ENCODE data around the gene RNF212.
"Not testable (repeated sequence)": the region's sequence is repeated elsewhere in the genome, so short reads cannot be mapped to it uniquely, and the experiment has no call there.

The RNF212 gene

DNA sequence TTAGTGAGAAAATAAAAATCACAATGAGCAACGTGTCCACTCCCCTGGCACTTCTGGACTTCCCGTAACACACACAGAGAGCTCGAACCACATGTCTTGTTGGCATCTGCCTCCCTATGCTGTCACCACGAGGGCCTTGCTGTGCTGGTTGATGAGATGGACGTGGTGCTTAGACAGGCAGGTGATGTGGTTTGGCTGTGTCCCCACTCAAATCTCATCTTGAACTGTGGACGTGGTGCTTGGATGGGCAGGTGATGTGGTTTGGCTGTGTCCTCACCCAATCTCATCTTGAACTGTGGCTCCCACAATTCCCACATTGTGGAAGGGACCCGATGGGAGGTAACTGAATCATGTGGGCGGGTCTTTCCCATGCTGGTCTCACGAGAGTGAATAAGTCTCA lies 61.9 kb downstream of the RNF212 start:
- in situ Hi-C loops (cut with HindIII; ENCODE audit: low sequenced_read_pairs) = loop anchor here (10.0 kb wide), 1 partner anchor 77 kb away; the partner anchor contains the start of gene DGKQ

DNA sequence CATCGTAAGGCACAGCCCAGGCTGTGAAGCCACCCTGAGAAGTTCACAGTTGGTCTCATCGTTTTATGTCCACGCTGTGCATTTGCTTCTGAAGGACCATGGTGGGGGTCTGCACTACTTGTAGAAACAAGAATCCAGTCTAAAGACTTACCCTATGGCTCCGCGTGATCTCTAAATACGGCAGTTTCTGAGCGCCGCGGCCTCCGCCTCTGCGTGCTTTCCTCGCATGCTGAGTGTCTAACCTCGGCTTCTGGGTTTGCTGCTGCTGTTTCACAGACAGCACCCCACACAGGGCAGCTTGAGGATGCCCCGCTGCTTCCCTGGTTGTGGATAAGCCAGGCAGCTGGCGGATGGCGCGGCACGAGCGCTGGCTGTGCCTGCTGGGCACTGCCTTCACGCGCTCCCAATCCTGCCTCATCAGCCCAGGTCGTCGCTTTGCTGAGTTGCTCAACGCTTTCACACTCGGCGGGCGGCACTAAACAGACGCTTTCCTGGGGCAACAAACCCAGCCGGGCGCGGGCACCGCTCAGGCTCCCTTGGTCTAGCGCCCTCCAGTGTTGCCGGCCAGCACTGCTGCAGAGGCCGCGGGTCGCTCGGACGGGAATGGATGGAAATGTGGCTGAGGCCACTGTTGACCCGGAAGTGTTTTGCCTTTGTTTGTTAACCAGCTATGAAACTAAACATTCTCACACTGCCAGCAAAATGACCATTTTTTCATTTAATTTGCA lies 62.7 kb downstream of the RNF212 start:
- in situ Hi-C loops (cut with HindIII; ENCODE audit: low sequenced_read_pairs) = loop anchor here (10.0 kb wide), 1 partner anchor 76 kb away; the partner anchor contains the start of gene DGKQ

DNA sequence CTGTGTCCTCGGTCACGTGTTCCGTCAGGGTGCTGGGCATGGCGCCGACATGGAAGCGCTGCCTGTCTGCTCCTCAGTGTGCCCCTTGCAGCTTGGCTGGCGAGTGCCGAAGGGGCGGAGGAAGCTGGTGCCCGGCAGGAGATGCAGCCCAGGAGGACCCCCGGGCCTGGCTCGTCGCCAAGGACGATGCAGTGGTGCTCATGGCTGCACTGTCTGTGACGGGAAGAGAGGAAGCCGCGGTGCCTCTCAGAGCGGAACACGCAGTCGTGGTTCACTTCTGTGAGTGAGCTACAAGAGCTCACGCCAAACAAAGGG lies 63.8 kb downstream of the RNF212 start:
- in situ Hi-C loops (cut with HindIII; ENCODE audit: low sequenced_read_pairs) = no loop called here

DNA sequence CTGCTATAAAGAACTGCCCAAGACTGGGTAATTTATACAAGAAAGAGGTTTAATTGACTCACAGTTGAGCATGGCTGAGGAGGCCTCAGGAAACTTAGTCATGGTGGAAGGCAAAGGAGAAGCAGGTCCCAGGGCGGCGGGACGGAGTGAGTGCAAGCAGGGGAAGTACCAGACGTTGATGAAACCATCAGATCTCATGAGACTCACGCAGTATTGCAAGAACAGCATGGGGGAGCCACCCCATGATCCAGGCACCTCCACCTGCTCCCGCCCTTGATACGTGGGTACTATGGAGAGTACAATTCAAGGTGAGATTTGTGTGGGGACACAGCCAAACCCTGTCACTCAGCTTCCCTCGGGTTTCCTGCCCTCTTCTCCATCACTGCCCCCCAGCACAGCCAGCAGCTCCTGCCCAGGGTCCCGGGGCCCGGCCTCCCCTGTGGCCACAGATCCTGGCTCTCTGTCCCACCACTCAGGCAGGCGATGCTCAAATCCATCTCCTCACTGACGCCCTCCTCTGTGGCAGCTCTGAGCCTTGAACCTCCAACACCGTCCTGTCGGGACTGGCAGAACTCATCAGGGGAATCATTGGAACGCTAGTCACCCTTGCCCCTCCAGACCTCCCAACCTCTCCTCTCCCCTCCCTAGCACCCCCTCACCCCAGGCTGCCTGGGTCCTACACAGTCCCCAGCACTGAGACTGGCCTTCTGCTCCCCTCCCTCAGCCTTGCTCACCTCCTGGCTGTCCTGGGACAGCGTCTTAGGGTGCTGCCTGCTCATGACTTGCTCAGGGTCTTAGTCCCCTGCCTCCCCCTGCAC lies 64.4 kb downstream of the RNF212 start:
- in situ Hi-C loops (cut with HindIII; ENCODE audit: low sequenced_read_pairs) = no loop called here

DNA sequence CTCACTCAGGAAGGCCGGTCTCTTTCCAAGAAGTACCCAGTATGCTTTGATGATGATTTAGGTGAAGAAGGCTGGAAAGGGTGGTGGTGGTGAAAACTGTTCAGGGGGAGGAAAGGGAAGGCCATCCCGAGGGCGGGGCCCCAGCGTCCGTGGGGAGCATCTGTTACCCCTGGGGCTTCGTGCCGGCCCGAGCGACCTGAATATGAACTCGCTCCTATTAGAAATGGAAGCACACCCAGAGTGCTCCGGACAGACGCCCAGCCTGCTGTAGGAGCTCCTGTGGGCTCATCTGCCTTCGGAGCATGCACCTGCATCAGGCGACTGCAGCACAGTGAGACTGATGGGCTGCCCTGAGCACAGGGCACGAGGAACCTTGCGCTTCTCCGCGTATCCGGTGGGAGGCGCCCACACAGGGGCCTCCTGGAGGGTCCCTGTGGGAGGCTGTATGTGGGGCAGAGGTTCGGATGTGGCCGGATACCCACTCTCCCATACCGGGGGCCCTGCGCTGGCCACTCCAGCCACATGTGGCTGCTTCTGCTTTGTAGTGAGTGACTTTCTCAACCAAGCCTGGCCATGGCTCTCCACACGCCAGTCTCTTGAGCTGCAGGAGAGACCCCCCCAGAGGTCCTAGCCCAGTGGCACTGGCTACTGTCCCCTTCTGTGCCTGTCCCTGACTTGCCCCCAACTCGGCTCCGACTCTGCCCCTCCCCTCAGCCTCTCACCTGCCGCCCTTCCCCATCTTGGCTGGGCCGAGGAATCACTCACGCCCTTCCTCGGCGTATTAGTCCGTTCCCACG lies 65.2 kb downstream of the RNF212 start:
- in situ Hi-C loops (cut with HindIII; ENCODE audit: low sequenced_read_pairs) = no loop called here

DNA sequence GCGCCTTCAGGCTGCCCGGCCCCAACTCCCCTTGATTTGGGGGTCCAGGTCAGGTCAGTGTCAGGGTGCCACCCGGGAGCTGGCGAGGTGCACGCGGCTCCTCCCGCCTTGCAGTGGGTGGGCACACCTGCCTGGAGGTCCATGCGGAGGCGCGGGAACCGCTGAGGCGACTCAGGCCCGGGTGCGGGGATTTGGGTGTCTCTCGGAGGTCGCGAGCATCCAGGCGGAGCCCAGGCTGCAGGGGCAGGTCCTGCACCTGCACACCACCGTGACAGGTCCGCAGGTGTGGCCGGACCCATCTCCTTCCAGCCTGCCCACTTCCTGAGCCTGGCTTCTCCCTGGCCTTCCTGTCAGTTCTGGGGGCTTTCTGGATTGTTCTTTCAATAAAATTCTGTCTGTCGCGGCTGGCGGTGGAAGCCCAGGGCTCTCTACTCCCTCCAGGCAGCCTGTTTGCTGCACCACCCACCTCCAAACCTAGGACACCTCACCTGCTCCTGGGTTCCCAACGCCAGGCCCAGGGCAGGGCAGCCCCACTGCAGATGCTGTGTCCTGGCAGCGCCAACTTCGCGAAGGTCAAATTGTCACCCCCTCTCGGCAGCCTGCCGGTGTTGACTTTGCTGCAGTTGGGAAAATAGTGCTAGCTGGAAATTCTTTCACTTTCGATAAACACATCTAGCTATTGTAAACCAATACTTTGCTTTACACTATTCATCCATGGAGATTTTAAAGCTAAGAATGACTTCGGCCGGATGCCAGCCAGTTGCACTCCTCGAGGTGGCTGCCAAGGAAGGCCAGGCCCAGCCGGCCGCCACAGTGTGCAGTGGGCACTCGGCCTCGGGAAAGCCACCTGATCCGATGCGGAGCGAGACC lies 66.0 kb downstream of the RNF212 start:
- in situ Hi-C loops (cut with HindIII; ENCODE audit: low sequenced_read_pairs) = no loop called here

DNA sequence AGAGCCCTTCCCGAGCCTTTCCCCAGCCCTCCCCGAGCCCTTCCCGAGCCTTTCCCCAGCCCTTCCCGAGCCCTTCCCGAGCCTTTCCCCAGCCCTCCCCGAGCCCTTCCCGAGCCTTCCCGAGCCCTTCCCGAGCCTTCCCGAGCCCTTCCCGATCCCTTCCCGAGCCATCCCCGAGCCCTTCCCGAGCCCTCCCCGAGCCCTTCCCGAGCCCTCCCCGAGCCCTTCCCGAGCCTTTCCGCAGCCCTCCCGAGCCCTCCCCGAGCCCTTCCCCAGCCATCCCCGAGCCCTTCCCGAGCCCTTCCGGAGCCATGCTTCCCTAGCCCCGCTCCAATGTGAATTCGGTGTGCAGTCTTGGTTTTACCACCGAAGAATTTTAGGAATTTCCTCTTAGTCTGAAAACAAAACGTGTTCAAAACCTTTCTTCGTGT lies 66.8 kb downstream of the RNF212 start:
- in situ Hi-C loops (cut with HindIII; ENCODE audit: low sequenced_read_pairs) = not testable (repeated sequence)

DNA sequence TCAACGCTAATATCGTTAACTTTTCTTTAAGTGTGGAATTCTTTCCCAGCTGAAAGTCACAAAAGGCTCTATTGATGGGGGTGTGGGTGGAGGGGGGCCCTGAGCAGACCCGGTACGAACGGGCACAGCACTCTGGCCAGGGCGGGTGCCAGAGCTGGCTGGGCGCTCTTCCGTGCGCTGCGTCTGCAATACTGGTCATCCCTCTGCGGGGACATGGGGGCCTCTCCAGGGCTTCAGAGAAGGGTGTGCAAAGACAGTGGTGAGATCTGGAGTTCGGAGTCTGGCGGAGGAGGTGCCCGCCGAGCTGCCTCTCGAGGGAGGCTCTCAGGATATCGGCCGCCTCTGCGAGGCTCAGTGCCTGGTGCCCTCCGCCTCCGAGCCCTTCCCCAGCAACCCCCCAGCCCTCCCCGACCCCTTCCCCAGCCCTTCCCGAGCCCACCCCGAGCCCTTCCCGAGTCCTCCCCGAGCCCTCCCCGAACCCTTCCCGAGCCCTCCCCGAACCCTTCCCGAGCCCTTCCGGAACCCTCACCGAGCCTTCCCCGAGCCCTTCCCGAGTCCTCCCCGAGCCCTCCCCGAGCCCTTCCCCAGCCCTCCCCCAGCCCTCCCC lies 67.7 kb downstream of the RNF212 start:
- in situ Hi-C loops (cut with HindIII; ENCODE audit: low sequenced_read_pairs) = no loop called here

DNA sequence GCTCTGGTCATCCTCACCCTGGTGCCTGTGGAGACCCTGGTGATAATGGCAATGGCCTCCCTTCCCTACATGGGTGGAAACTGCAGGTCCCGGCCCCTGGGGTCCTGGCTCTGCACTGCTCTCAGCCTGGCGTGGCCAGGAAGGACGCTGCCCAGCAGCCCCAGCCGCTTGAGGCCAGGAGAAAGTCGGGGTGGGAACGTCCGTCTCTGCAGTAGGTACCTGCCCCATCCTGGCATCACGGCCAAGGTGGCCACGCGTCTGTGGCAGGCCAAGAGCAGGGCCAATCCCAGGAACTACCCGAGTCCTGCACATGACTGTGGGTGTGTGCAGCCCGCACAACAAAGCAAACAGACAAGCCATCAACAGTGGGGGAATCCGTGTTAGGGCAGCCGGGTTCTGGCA lies 68.2 kb downstream of the RNF212 start:
- in situ Hi-C loops (cut with HindIII; ENCODE audit: low sequenced_read_pairs) = no loop called here

DNA sequence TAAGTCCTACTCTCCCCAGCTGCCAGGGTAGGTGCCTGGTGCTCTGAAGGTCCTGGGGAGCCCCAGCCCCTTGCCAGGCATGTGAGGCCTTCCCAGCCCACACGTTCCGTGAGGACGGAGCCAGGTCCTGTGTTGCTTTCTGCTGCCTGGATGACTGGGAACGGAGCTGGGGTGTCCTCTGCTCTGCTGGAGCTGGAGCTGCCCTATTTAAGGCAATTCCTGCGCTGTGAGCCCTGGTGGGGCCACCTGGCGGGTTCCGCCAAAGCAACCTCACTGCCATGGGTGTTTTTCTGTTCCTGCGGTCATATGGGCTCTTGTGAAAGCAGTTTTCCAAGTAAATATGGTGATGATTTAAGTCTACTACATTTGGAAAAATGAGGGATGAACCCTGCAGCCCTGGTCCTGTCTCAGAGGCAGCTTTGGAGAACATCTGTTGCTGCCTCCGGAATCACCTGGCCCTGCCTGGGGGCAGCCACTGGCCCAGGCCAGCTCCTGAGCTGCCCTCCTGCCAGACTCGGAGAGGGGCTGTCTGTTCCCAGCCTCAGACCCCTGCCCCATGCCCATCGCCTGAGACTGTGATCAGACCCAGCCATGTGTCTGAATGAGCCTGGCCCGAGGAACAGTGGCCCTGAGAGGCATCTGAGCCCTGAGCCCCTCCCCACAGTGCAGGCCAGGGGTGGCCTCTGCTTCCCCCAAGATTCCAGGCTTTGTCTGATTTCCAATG lies 68.7 kb downstream of the RNF212 start:
- in situ Hi-C loops (cut with HindIII; ENCODE audit: low sequenced_read_pairs) = no loop called here

DNA sequence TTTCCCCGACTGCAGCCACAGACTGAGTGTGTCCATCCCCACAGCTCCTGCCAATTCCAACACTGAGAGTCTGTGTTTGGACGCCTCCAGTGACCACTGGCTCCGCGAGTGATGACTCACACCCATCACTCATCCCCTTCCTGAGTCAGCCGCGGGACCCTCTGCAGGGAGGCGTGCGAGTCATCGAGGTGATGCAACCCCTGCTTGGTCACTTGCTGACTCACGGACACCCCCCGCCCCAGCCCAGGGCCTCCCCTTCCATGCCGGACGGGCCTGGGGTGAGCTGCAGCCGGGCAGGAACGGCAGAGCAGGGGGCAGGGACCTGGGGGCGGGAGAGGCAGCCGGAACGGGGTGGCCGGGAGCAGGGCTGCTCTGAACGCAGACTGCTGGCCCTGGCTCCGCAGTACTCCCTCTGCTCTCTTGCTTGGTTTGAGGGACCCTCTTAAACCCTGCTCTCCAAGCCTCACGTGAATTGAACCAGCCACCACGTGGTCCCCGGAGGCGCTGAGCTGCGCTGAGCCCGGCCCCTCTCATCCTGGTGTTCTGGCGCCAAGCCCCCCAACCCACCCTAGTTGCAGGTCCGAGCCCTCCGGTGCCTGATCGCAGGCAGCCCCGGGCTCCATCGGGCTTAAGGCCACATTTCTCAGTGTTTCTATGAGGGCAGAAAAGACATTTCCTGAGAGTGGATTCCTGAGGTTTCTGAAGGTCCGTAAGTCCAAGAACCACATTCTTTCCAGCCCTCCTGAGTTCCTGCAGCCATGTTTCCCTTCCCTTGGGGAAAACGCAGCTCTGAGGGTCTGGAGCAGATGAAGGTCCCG lies 69.5 kb downstream of the RNF212 start:
- in situ Hi-C loops (cut with HindIII; ENCODE audit: low sequenced_read_pairs) = no loop called here

DNA sequence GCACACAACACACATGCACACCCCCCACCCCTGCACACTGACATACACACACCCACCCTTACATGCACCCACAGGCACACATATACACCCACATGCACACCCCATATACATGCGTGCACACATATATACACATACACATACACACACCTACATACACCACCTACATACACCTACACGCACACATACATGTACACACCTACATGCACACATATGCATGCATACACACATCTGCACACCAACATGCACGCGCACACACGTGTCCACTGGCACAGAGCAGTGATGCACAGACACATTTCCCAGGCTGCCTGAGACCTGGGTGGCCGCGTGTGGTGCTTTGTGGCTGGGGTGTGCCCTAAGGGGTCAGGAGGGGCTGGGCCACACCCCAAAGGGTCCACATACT lies 70.2 kb downstream of the RNF212 start:
- in situ Hi-C loops (cut with HindIII; ENCODE audit: low sequenced_read_pairs) = no loop called here

DNA sequence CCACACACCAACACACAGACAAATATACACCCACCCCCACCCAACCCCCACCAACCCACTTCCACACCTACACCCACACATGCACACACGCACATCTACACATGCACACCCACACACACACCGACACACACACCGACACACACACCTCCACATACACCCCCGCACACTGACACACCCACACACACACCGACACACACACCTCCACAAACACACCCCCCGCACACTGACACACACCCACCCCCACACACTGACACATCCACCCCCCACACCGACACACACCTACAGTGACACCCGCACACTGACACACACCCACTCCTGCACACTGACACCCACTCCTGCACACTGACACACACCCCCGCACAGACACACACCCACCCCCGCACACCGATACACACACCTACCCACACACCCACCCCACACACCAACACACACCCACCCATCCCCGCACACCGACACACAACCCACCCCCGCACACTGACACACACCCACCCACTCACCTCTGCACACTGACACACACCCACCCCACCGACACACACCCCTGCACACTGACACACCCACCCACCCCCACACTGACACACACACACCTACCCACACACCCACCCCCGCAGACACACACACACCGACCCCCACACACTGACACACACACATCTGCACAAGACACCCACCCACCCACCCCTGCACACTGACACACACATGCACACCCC lies 70.9 kb downstream of the RNF212 start:
- in situ Hi-C loops (cut with HindIII; ENCODE audit: low sequenced_read_pairs) = no loop called here

DNA sequence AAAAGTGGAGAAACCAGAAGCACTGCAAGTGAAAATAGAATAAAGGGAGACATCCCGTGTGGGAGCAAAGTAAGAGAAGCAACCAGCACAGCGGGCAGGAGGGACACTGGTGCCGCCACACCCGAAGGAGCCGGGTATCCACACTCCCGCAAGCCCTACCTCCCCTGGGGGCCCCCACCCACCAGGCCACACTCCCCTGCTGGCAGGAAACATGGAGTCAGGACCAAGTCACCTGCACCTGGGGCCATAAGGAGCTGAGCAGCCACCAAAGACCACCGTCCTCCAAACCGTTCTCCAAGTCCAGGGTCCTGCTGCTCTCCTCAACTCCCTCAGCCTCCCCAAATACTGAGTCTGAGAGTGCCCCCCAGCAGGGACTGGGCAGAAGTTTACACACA lies 71.4 kb downstream of the RNF212 start:
- in situ Hi-C loops (cut with HindIII; ENCODE audit: low sequenced_read_pairs) = no loop called here

DNA sequence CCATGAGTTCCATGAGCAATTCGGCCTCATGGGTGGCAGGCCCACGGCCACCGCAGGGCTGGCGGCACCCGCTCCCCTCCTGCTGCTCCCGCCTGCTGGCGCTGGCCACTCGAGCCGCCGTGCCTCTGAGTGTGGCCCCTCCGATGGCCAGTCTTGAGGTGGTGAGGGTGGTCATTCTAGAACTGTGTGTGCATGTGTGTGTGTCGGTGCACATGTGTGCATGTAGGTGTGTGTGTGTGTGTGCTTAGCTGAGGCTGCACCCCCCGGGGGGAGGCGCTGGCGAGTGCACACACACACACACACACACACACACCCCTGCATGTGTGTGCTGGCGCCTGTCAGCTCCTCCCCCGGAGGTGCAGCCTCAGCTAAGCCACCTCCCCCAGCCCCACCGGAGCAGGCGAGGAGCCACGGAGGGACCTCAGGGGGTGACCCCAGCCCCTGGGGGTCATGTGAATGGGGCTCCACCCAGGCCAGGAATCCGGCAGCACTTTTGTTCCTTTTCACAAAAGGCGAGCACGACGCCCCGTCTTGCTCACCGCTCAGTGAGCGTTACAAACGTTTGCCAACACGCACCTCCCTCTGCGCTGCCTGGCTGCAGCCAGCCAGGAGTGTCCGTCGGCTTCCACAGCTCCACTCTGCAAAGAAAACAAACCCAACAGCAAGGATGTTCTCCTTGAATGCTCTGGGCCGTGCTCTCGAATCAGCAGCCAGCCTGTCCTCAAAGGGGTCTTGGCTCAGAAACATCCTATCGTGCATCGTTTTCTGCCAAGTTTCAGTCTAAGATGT lies 72.0 kb downstream of the RNF212 start:
- in situ Hi-C loops (cut with HindIII; ENCODE audit: low sequenced_read_pairs) = no loop called here

DNA sequence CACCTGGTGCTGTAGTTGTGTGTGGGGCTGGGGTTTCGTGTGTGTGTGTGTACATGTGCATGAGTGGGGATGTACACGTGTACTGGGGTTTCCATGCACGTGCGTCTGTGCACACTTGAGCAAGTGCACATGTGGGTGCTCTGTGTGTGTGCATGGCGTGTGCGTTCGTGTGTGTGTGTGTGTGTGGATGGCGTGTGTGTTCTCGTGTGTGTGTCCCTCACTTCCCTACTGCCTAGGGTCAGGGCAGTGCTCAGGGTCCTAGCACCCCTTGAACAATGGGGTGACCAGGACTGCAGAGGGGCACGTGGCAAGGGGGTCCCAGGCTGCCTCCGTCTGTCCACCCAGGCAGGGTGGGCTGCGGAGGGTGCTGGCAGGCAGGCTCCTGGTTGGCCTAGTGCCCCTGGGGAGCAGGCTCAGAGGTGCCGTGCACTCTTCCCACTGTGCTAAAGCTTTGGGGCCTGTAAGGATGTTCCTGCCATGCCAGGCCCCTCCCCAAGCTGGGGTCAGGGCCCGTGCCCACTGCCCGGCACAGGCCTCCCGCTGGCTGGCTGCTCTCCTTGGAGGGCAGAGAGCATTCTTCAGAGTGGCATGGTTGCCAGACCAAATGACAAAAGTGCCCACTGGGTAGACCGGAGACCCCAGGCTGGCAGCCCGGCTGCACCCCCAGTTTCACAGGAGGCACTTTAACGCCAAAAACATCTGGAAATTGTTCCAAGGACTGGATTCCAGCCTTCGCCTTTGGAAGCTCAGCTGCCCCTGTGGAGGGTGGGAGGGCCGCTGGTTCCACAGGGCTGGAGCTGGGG lies 72.8 kb downstream of the RNF212 start:
- in situ Hi-C loops (cut with HindIII; ENCODE audit: low sequenced_read_pairs) = no loop called here
